Measurements from ENCODE around the gene GPR162. TPM values are rescaled to one million over a fixed set of nuclear protein-coding genes. Genes with fewer than 3 reads are reported as not detected.

Gene GPR162
- total and polyA plus RNA-seq, 8 donors, result 1.3 to 9.3 (median 4.0) TPM

DNA sequence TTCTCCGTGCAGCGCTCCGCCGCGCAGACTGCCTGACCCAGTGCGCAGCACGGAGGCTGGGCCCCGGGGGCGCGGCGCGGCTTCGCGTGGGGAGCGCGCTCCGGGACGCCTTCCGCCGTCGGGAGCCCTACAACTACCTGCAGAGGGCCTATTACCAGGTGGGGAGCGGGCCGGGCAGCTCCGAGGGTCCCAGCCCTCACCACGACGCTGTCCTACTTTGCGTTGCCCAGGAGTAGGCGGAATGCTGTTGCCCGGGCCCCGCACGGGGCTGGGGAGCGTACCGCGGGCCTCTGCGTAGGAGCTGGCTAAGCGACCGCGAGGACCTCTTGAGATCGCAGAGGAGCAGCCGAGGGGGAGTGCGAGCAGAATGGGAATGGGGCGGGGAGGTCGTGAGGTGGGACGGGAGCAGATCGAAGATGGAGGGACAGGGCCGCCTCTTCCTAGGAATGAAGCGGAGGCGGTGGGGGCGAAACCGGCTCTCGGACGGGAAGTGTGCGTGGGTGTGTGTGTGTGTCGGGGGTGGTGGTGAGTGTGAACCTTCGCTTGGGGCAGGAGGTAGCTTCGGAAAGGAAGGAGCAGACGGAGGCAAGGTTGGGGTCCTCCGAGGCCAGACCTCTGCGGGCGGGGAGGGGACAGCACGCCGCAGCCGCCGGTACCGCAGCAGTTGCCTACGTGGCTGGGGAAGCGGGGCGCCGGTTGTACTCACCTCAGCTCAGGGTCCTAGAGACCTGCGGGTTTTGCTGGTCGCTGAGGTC is 7.3 kb downstream of the GPR162 start:
- Histone ChIP-seq H3K9me3 (no peaks in the 10 kb centered on the region), H3K4me3 (peak overlapping the region; percentile 76 to 91 (median 86)), H3K27ac (peak overlapping the region; percentile 49 to 91 (median 78)), H3K4me1 (peaks cover 21 to 54% (median 37%) of the 10 kb centered on the region in 4 donors), H3K36me3 (peaks cover 0 to 32% (median 26%) of the 10 kb centered on the region in 4 donors), H3K27me3 (peaks cover 0 to 60% (median 11%) of the 10 kb centered on the region in 3 donors)
- intact Hi-C loops (cut with DNase I; ENCODE audit: low total_unique reads), result loop anchor here (10.0 kb wide), 1 partner anchor 84 kb away; no protein-coding TSS in a partner anchor
- no peak for TF ChIP-seq POLR2AphosphoS5 (IDR thresholded peaks at IDR 0.05)
- TF ChIP-seq POLR2A (IDR thresholded peaks at IDR 0.05), result no peak
- no peak for TF ChIP-seq CTCF (IDR thresholded peaks at IDR 0.05)
- TF ChIP-seq EP300 (IDR thresholded peaks at IDR 0.05), result no peak
- WGBS, 5 donors, result 0 to 1% (median 1%) methylated on average over 31 to 71 of the region's 71 CpGs
- DNase-seq, result peak; percentile 56 to 89

- peaks cover 21 to 54% (median 37%) of the 10 kb centered on the region in 4 donors for H3K4me1 ChIP-seq
- 23 to 44% (median 28%) methylated on average over 19 of the region's 19 CpGs for WGBS, 5 donors
- intact Hi-C loops (cut with DNase I; ENCODE audit: low total_unique reads), result loop anchor here (10.0 kb wide), 1 partner anchor 85 kb away; no protein-coding TSS in a partner anchor
- H3K4me3 ChIP-seq, result peak overlapping the region; percentile 76 to 91 (median 86)
- peaks cover 0 to 52% (median 8%) of the 10 kb centered on the region in 3 donors for H3K27me3 ChIP-seq
- peak overlapping the region; percentile 49 to 91 (median 78) for H3K27ac ChIP-seq
- H3K9me3 ChIP-seq, result no peaks in the 10 kb centered on the region
- H3K36me3 ChIP-seq, result peaks cover 0 to 39% (median 33%) of the 10 kb centered on the region in 4 donors
- DNase-seq, result no peak
- TF ChIP-seq EP300 (IDR thresholded peaks at IDR 0.05) (no peak), CTCF (IDR thresholded peaks at IDR 0.05) (peak in 1 of 7 experiments; percentile 8)
Observed at GRCh38 chr12:6829536-6830220, 8.1 kb downstream of the GPR162 start.

DNA sequence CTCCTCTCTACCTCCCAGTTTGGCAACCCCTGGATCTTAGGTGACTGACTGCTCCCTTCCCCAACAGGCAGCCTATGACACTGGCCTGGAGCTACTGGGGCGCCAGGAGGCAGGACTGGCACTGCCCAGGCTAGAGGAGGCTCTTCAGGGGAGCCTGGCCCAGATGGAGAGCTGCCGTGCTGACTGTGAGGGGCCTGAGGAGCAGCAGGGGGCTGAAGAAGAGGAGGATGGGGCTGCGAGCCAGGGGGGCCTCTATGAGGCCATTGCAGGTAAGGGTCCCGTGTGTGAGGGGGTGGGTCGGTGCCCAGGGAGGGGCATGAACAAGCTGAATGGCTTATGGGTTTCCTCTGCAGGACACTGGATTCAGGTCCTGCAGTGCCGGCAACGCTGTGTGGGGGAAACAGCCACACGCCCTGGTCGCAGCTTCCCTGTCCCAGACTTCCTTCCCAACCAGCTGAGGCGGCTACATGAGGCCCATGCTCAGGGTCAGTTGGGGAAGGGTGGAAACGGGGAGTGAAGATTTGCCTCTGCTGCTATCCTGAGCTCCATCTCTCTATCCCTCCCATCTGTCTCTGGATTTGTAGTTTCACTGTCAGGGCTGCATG is 8.8 kb downstream of the GPR162 start:
- Histone ChIP-seq H3K4me3 (no peak overlapping the region), H3K9me3 (no peaks in the 10 kb centered on the region), H3K27ac (peak overlapping the region in 1 of 5 donors; percentile 91), H3K27me3 (peaks cover 0 to 45% (median under 1%) of the 10 kb centered on the region in 3 donors), H3K4me1 (peaks cover 18 to 48% (median 32%) of the 10 kb centered on the region in 4 donors), H3K36me3 (peaks cover 0 to 44% (median 36%) of the 10 kb centered on the region in 4 donors)
- 76 to 91% (median 87%) methylated on average over 8 to 11 of the region's 11 CpGs for WGBS, 5 donors
- TF ChIP-seq POLR2AphosphoS5 (IDR thresholded peaks at IDR 0.05) (no peak), POLR2A (IDR thresholded peaks at IDR 0.05) (no peak), EP300 (IDR thresholded peaks at IDR 0.05) (no peak), CTCF (IDR thresholded peaks at IDR 0.05) (no peak)
- intact Hi-C loops (cut with DNase I; ENCODE audit: low total_unique reads), result no loop called here
- no peak for DNase-seq

GRCh38 chr12:6830999-6831398 is 9.4 kb downstream of the GPR162 start:
- no peak for DNase-seq
- H3K4me1 ChIP-seq, result peaks cover 12 to 42% (median 29%) of the 10 kb centered on the region in 4 donors
- peaks cover 0 to 39% (median 0%) of the 10 kb centered on the region in 3 donors for H3K27me3 ChIP-seq
- intact Hi-C loops (cut with DNase I; ENCODE audit: low total_unique reads), result no loop called here
- 88 to 98% (median 89%) methylated on average over 6 of the region's 6 CpGs for WGBS, 5 donors
- H3K9me3 ChIP-seq, result no peaks in the 10 kb centered on the region
- no peak overlapping the region for H3K4me3 ChIP-seq
- no peak overlapping the region for H3K27ac ChIP-seq
- no peak for TF ChIP-seq POLR2AphosphoS5 (IDR thresholded peaks at IDR 0.05)
- no peak for TF ChIP-seq POLR2A (IDR thresholded peaks at IDR 0.05)
- TF ChIP-seq CTCF (IDR thresholded peaks at IDR 0.05), result no peak
- no peak for TF ChIP-seq EP300 (IDR thresholded peaks at IDR 0.05)
- peaks cover 0 to 44% (median 36%) of the 10 kb centered on the region in 4 donors for H3K36me3 ChIP-seq
